ENCODE data around the gene IGFBP7.

The IGFBP7 gene

DNA sequence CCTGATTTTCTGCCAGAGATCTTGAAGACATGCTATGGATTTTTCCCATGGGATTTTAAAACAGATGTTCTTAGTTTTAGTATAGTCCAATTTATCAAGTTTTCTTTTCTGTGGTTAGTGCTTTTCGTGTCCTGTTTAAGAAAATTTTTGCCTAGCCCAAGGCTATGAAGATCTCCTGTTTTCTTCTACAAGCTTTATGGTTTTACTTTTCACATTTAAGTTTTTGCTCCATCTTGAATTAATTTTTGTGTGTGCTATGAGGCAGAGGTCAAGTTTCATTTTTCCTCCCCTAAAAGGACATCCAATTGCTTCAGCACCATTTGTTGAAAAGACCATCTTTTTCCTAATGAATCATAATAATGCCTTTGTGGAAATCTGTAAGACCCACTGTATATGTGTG is 65.9 kb downstream of the IGFBP7 start:
- no peak for DNase-seq (ENCODE audit: extremely low read depth in 1 of 2, low read depth in 1 of 2)

- DNase-seq (ENCODE audit: extremely low read depth in 1 of 2, low read depth in 1 of 2) = no peak
Observed at GRCh38 chr4:57043347-57044251, 66.6 kb downstream of the IGFBP7 start.

- DNase-seq (ENCODE audit: extremely low read depth in 1 of 2, low read depth in 1 of 2) = no peak
Observed at GRCh38 chr4:57042711-57043169, 67.4 kb downstream of the IGFBP7 start.

GRCh38 chr4:57041020-57041419 is 69.2 kb downstream of the IGFBP7 start:
- no peak for DNase-seq (ENCODE audit: extremely low read depth in 1 of 2, low read depth in 1 of 2)

GRCh38 chr4:57040510-57040909 is 69.7 kb downstream of the IGFBP7 start:
- DNase-seq (ENCODE audit: extremely low read depth in 1 of 2, low read depth in 1 of 2) = no peak

DNA sequence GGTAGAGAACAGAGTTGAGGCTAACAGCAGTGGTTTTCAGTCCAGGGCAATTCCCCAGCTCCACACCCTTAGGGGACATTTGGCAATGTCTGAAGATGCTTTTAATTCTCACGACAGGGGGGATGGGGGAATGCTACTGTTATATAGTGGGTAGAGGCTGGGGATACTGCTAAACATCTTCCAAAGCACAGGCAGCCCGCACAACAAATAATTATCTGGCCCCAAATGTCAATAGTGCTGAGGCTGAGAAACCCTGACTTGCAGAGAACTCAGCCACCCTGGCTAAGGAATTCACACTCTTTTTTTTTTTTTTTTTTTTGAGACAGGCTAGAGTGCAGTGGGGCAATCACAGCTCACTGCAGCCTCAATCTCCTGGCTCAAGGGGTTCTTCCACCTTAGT is 70.8 kb downstream of the IGFBP7 start:
- no peak for DNase-seq (ENCODE audit: extremely low read depth in 1 of 2, low read depth in 1 of 2)

GRCh38 chr4:57037982-57038604 is 72.1 kb downstream of the IGFBP7 start:
- DNase-seq (ENCODE audit: extremely low read depth in 1 of 2, low read depth in 1 of 2) = no peak

DNA sequence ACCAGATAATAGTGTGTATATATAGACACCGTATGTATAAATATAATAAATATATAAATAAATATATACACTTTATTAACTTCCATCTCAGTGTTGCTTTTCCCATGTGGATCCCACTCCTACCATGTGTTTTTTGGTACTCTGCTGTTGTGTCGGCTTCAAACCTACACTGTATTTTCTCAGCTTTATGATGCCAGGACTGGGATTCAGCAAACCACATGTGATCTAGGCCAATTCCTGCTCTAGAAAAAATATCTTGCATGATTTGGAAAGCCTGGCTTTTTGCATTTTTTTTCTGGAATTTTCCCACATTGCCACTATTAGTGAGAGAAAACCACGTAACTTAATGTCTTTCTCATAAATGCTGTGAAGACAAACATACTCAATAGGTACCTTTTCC is 75.7 kb downstream of the IGFBP7 start:
- no peak for DNase-seq (ENCODE audit: extremely low read depth in 1 of 2, low read depth in 1 of 2)

- no peak for DNase-seq (ENCODE audit: extremely low read depth in 1 of 2, low read depth in 1 of 2)
Observed at GRCh38 chr4:57023104-57023503, 87.1 kb downstream of the IGFBP7 start.

DNA sequence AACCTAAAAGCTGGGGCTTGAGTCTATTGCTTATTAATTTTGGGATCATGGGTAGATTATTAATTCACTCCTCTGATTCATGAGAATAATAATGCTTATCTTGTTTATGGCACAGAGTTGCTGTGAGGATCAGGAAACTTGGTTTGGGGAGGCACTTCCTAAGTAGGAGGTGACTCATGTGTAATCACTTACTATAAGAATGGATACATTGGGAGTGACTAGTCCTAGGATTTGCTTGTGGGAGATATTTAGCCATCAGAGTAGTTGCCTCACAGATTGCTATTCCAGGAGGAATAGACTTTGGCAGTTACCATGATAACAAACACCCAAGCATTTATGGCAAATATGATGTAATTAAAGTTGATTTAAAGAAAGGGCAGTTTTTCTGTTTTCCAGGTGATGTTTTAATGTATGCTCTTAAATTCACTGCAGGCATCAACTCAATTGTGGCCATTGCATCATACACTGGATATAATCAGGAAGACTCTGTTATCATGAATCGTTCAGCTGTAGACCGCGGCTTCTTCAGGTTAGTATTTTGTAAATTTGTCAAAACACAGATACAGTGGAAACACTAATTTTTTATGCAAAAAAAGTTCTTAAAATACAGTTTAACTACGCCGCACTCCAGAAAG is 89.6 kb downstream of the IGFBP7 start:
- no peak for DNase-seq (ENCODE audit: extremely low read depth in 1 of 2, low read depth in 1 of 2)

- no peak for DNase-seq (ENCODE audit: extremely low read depth in 1 of 2, low read depth in 1 of 2)
Observed at GRCh38 chr4:57018980-57019379, 91.2 kb downstream of the IGFBP7 start.

DNA sequence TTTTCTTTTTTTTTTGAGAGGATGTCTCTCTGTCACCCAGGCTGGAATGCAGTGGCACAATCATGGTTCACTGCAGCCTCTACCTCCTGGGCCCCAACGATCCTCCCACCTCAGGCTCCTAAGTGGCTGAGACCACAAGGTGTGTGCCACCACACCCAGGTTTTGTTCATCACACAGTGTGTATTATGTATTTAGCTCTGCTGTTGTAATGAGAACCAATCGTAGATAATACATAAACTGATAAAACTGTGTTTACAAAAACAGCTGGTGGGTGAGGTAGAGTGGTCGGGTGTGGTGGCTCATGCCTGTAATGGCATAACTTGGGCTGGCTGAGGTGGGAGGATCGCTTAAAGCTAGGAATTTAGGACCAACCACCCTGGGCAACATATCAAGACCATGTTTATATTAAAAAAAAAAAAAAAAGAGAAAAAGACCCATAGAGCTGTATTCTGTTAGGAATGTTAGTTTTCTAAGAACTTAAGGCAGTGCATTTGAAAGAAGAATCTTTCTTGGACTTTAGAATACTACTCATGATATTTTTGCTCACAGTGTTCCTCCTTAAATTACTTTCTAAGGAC is 96.6 kb downstream of the IGFBP7 start:
- DNase-seq (ENCODE audit: extremely low read depth in 1 of 2, low read depth in 1 of 2) = no peak

GRCh38 chr4:56999751-57000150 is 110.4 kb downstream of the IGFBP7 start:
- DNase-seq (ENCODE audit: extremely low read depth in 1 of 2, low read depth in 1 of 2) = no peak

- DNase-seq (ENCODE audit: extremely low read depth in 1 of 2, low read depth in 1 of 2) = no peak
Observed at GRCh38 chr4:56995525-56995924, 114.7 kb downstream of the IGFBP7 start.

- no peak for DNase-seq (ENCODE audit: extremely low read depth in 1 of 2, low read depth in 1 of 2)
Observed at GRCh38 chr4:56990109-56990905, 119.9 kb downstream of the IGFBP7 start.

- DNase-seq (ENCODE audit: extremely low read depth in 1 of 2, low read depth in 1 of 2) = no peak
Observed at GRCh38 chr4:56986952-56987351, 123.2 kb downstream of the IGFBP7 start.

GRCh38 chr4:56986192-56986591 is 124.0 kb downstream of the IGFBP7 start:
- no peak for DNase-seq (ENCODE audit: extremely low read depth in 1 of 2, low read depth in 1 of 2)

- DNase-seq (ENCODE audit: extremely low read depth in 1 of 2, low read depth in 1 of 2) = no peak
Observed at GRCh38 chr4:56981795-56982201, 128.4 kb downstream of the IGFBP7 start.
